HG03558 (cell line): ENCODE measurements around the gene RPS27L.

Source experiments
- ATAC-seq: cut with Tn5 transposase; IDR thresholded peaks from one replicate; pipeline ENCODE4 v1.9.1; 2021; ENCODE audit warnings: moderate number of reproducible peaks; ENCODE audit not compliant: unreplicated experiment; ENCODE audit errors: extremely low read depth

The RPS27L gene

DNA sequence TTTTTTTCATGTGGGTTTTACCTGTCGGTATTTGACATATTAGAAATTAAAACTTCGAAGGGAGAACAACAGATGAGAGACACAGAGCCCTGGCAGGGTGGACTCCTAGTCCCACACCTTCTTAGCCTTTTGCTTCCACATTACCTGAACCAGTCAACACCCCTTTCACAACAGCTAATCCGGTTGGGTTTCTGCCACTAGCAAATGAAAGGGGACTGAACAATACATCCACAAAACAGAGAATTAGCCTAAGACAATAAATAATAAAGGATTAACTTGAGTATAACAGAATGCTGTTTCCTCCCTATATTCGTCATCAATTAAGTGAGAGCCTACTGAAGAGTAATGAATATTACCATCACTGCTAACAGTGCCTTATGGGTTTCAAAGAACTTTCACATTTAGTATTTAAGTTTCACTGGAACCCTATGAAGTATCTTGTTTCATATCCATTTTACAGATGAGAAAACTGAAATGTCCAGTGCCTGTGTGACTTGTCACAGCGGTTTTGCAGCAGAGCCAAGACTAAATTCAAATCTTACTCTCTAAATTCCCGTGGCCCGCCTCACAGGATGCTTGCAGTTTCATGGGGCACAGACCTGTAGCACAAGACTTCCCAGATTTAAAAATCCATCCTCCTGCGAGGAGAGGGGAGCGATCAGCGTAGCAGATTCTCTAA, 31.1 kb upstream of the RPS27L start:
- ATAC-seq, result no peak

DNA sequence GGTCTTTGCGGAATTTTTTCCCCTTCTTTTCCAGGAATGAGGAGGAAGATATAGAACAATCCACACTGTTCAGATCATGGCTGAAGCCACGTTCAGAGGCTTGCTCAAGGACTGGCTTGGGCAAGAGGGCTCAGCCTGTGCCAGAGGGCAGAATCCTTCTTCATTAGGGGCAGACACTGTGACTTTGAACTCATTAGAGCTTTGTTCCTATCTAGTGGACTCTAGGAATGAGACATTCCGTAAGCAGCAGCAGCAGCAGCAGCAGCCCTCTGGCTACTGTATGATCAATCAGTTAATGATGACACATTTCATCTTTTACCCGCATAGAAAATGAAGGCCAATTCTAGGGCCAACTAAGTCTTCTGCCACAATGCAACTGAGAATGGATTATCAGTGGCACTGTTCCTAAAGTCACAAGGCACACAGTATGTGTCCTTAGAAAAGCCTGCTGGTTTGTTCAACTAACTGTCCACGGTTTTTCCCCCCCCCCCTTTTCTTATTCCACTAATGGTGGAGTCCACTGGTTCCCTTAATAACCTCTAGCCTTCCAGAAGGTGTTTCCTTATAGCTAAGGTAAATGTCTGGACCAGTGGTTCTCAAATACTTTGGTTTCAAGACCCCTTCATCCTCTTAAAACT, 30.4 kb upstream of the RPS27L start:
- ATAC-seq, result no peak

DNA sequence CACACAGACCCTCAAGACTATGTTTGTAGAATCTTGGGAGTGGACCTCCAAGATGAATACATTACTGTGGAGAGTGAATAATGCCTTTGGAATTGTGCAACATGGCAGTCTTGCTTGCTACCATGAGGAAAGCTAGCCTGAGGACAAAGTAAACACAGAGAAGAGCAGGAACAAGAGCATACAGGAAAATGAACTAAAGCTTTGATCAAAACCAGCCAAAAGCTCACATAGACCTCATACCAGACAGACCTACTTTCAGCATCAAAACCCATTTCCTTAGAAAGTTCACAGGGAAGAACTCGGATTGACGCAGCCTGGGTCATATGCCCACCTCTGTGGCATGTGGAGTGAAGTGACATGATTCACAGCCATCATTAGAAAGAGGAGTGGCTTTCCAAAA, 28.8 kb upstream of the RPS27L start:
- no peak for ATAC-seq

DNA sequence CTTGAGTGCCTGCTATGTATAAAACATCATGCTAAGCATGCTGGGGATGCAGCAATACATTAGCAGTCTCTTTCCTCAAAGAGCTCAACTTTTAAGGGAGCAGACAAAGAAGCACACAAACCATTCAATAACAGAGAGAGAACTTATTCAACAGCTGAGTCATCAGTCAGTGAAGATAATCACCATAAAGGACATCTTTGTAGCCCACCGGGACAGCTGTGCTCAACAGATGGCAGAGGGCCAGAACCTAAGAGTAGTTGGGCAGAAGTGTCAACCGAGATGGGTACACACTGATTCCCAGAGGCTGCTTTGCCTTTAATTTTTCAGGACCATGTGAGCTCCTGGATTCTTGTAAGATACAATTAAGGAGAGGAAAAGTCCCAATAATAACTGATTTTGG, 27.9 kb upstream of the RPS27L start:
- ATAC-seq, result no peak

DNA sequence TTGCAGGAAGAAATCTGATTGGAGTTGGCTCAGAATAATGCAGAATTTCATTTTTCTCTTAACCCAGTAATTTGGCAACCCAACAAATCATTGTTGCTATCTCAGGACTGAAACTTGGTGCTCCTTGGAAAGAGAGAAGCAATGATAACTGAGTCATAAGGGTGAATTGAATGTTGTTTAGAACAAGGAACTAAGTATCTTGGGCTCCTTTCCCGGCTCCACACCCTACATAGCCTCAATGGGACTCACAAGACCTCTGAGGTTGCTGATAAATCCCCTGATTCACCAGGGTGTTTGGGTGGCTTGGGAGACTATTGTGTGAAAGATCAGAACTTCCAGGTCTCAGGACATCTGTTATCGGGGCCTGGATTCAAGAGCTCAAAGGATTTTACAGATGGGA, 24.4 kb upstream of the RPS27L start:
- no peak for ATAC-seq

DNA sequence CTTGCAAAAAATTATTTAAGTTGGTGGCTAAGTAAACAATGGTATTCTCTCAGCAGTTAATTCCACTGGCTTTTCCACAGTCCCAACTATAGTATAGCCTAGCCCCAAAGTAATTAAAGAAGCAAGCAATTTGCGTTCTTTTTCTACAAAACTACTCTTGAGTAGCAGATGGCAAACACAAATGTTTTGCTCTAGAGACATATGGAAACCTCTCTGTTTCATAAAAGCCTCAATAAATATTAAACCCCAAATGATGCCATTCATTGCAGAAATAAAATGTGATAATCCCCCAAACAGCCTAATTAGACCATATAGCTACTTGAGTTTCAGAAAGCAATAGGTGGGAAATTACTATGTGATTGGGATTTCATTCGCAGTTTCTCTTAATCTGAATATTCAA, 23.5 kb upstream of the RPS27L start:
- ATAC-seq, result no peak

DNA sequence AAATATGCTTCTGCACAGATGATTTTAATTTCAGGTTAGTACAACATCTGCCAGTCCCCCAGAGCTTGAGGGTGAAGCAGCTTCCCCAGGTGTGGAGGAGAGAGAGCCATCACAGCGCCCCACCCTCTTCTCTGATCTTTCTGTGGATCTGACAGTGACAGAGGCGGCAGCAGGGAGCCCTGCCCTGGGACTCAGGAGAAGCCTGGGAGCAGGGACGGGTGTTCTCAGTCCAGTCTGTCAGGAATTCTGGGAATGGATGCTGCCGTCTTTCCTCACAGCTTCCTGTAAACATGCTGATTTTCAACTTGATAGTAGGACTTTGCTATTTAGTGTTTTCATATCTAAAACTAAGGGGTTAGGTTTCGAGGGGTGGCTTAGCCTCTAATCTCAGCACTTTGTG, 20.8 kb upstream of the RPS27L start:
- ATAC-seq, result no peak

DNA sequence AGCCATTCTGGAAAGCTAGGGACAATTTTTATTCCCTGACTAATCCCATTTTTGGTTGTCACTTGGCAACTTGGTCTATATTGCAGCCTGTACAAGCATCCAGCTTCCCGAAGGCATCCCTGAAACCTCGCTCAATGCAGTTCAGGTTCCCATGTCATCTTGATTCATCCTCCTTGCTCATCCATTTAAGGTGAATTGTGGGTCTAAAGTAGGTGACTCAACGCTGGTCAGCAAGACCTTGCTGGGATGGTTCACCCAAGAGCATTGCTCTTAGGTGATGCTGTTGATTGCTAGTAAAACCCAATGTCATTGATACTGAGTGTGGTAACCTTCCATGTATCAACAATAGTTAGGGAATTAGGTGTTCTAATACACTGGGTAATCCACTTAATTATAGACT, 19.0 kb upstream of the RPS27L start:
- ATAC-seq, result no peak

DNA sequence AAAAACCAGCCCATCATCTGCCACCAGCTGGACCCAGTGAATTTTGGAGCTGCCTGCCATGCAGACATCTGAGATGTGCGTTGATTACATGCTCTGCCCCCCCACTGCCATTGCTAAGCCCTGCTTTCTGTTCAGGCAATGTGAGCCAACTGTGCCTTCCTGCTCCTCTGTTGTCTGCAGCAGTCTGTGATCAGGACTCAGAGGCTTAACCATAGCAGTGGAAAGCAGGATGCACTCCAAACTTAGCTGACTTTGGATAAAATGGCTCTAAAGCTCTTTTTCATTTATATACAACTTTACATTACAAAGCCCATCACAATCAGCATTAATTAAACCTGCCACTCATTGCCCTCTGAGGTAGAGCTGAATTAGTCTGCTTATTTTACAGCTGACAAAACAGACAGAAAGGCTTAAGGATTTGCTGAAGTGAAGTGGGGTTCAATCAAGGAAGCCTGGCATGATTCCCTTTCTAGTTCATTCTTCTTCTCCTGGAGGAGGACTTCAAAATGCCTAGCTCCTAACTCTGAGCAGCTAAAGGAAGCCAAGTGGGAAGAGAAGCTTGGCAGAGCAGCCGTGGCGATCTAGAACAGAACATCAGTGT, 15.7 kb upstream of the RPS27L start:
- no peak for ATAC-seq

DNA sequence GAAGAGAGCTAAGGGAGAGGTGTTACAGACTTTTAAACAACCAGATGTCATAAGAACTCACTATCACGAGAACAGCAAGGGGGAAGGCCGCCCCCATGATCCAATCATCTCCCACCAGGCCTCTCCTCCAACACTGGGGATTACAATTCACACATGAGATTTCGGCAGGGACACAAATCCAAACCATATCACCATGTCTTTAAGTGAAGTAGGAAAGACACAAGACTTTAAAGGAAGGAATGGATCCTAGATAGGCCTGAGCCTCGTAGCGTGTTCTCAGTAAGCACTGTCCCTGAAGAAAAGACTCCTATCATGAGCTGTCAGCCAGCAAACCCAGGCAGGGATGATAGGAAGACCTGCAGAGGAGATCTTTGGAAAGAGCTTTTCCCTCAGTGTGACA, 15.1 kb upstream of the RPS27L start:
- ATAC-seq, result no peak

DNA sequence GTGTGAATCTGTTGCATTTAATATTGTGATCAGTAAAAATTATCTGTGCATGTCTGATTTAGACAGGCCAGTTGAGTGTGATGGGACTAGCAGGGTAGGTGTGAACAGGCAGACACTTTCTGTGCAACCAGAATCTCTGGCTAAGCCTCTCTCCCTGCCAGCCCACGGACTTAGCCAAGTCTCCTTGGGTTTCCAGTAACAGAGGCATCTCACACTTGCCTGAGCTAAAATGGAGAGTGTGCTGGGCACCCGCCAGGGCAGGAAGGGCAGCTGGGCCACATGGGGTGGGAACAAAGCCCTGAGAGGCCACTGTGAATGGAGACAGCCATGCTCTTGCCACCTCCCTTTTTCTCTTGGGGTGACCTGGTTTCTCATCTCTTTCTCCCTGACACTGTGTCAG, 12.5 kb upstream of the RPS27L start:
- ATAC-seq, result no peak

DNA sequence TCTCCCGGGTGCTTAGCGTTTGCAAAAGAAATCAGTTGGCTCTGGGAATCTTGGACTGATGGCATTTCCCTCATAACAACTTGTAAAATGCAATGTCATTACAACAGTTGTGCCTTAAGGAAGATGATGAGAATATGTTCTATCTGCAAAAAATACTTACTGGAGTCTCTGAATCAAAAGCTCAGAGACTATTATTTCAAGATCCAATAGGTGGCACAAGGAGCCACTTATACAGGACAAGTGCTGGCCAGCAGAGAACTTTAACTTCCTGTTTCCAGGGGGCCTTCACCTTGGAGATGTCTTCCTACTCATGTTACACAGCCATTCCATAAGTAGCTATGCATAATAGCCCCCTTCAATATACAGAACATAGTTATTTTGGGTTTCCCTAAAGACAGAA, 8.9 kb upstream of the RPS27L start:
- no peak for ATAC-seq

DNA sequence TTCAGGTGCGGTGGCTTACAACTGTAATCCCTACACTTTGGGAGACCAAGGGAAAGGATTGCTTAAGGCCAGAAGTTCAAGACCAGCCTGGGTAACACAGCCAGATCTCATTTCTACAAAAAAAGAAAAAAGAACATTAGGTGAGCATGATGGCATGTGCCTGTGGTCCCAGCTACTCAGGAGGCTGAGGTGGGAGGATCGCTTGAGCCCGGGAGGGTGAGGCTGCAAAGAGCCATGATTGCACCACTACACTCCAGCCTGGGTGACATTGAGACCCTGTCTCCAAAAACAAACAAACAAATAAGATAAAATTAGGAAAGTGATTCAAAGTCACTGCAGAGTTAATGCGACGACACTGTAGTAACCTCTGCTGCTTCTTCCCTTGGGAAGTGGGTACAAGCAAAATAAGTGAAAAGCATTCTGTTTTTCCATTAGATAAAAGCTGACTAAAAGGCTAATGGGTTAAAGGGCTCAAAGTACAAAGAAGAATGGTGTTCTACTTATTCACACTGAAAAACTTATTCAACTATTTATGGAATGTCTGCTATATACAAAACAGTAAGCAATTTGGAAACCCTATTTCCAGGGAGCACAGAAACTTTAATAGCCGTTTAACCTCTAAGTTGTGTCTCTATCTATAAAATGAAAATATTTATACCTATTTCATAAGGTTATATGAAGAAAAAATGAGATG, 8.0 kb upstream of the RPS27L start:
- ATAC-seq, result no peak

DNA sequence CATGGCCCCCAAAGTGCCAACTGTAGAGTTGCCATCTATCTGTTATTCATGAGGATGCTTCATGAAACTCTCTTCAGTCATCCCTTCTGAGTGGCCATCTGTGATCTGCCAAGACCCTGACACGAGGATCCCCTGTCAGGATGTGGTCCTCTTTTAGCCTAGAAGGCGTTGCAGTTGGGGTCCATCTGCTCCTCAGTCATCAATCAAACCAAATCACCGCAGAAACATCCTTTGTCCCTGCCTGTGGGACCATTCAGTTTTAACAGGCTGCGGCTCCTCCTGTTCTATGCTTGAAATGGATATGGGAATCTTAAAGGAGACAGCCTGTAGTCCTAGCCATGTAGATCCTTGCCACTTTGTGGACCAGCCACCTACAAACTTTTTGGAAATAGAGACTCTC, 5.9 kb upstream of the RPS27L start:
- no peak for ATAC-seq

DNA sequence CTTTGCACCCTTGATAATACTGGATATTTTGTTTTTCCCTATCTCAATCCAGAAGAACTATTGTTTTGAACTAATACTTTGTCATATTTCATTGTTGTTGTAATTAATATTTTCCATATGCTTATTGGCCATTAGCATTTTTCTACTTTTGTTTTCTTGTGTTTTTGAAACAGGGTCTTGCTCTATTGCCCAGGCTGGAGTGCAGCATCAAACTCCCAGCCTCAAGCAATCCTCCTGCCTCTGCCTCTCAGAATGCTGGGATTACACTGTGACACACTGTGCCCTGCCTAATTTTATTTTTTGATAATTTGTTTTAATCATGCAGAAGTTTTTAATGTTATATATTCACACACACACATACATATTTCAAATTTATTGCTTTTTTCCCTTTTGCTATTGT, 3.4 kb upstream of the RPS27L start:
- ATAC-seq, result no peak

DNA sequence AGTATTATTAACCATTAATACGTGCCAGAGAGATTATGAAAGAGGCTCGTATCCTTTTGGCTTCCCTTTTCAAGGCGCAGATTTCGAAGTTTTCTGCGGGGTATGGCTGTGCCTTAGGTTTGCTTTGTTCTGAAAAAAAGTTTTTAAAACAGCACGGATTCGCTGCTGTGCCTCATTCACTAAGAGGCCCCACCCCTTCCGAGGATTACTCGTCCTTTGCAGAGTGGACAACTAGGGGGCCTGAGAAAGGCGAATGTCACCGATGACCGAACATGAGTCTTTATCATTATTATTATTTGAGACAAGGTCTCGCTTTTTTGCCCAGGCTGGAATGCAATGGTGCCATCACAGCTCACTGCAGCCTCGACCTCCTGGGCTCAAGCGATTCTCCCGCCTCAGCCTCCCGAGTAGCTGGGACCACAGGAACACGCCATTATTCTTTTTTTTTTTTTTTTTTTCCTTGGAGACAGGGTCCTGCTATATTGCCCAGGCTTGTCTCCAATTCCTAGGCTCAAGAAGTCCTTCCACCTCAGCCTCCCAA, 684 bp upstream of the RPS27L start:
- ATAC-seq, result no peak

DNA sequence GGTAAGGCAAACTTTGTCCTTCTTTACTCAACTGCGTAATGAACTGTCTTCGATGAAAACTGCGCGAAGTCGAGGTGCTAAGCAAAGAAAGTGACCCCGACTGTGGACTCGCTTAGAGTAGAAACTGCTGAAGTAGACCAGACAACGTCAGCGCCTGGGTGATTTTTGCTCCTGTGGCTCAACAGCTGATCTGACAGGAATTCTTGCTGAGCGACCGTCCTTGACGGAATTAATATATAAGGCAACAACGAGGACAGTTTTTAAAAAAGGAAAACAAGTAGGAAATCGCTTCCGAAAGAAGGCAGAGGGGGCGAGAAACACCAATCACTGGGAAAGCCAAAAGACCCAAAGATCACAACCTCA, 541 bp downstream of the RPS27L start:
- no peak for ATAC-seq

DNA sequence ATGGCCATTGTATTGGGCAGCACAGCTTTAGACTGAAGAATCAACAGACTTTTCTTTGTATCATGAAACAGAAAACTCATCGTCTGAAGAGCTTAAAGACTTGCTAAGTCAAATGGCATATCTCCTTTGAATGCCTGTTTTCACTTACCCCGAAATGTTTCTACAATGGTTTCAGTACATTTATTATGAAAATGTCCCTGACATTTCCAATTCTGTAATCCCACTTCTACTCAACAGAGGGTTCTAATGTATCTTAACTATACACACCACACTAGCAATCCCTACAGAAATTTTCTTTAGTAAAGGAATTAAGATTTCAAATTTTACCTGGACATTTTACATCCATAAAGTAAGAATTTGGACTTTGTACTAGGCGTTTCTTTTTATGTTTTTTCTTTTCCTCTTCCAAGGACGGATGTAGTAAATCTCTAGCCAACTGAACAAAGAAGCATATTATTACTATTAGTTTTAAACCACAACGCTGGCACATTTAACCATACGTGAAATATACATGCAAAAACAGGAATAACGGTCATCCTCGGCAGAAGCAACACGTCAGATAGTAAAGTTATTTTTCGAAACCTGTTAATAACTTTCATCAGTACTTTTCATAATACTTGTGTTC, 1.1 kb downstream of the RPS27L start:
- no peak for ATAC-seq

DNA sequence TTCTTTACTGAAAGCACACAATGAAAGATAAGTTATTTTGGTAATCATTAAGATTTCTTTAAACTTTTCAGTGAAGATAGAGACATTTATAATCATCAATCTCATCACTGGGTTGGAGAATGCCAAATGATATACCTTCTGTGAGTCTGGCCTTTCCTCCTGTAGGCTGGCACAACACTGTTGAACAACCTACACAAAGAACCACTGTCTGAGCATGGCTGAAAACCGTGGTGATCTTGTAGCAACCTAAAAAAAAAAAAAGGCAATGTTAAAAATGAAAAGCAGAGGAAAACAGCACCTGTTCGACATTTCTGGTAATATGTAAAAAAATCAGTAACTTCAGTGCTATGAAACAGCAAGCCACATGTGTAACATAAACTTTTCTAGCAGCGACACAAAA, 1.8 kb downstream of the RPS27L start:
- no peak for ATAC-seq

DNA sequence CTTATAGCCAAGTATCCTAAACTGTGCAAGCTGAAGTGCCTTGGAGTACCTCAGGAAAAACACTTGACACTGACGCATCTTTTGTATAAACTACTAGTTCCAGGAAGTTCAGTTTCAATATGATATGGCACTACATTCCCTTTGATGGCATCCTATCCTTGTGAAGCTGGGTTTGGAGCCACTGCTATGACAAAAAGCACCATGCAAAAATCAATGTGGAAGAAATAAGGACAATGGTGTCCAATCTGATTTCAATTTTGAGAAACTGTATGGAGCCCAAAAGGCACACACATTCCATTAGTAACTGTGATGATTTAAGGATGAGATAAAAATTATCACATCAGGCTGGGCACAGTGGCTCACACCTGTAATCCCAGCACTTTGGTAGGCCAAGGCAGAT, 5.6 kb downstream of the RPS27L start:
- no peak for ATAC-seq

DNA sequence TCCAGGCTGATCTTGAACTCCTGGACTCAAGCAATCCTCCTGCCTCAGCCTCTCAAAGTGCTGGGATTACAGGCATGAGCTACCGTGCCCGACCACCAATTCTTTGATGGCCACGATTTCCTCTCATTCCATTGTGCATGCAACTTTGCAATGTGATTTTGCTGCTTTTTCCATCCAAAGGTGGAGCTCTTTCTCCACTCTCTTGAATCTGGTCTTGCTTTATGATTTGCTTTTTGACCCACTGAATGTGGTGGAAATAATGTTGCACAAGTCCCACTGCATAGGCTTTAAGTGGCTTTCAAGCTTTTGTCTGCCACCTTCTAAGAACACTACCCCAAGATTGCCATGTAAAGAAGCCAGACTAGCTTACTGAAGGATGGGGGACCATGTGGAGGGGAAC, 10.6 kb downstream of the RPS27L start:
- ATAC-seq, result no peak
